Omental fat pad (tissue), 4 donors: ENCODE results near the gene TTN. TPM values are rescaled to one million over a fixed set of nuclear protein-coding genes. Genes with fewer than 3 reads are reported as not detected.

Experiments used
- ATAC-seq: fragments of 150-250 bp; one replicate; pipeline ENCODE4 v1.9.1; 2016; ENCODE audit warnings: mild to moderate bottlenecking, moderate library complexity; ENCODE audit not compliant: low FRiP score
- DNase-seq: peaks from one replicate; pipeline ENCODE4 v3.0.0-alpha.2; 2019; ENCODE audit warnings: low spot score
- CTCF ChIP-seq, 3 donors: fragments of 450-650 bp; IDR thresholded peaks; one replicate each; pipeline ENCODE4 v1.5.1; 2016 to 2017; ENCODE audit warnings: antibody characterized with exemption in 3 of 3, mild to moderate bottlenecking in 3 of 3, moderate library complexity in 2 of 3
- total RNA-seq, 4 donors: library from RNA; depleted of rRNA; stranded (reverse); fragments of >200 nt; gene quantifications; one replicate each; pipeline ENCODE4 v1.1.0, GENCODE V29; 2016

The TTN gene
- total RNA-seq, 4 donors from 2014 or later, result 13.2 to 37.7 (median 22.7) TPM

GRCh38 chr2:178689808-178690207 is 117.4 kb downstream of the TTN start:
- ATAC-seq, result no peak
- TF ChIP-seq CTCF (IDR thresholded peaks at IDR 0.05), result no peak
- DNase-seq, result no peak

- no peak for ATAC-seq
- no peak for DNase-seq
- TF ChIP-seq CTCF (IDR thresholded peaks at IDR 0.05), result no peak
Measured at GRCh38 chr2:178683877-178684276, 123.3 kb downstream of the TTN start.

- ATAC-seq (no peak), DNase-seq (no peak)
- no peak for TF ChIP-seq CTCF (IDR thresholded peaks at IDR 0.05)
Measured at GRCh38 chr2:178681081-178681480, 126.1 kb downstream of the TTN start.

GRCh38 chr2:178679891-178680290 is 127.3 kb downstream of the TTN start:
- no peak for TF ChIP-seq CTCF (IDR thresholded peaks at IDR 0.05)
- DNase-seq (no peak), ATAC-seq (no peak)

GRCh38 chr2:178677599-178677998 is 129.6 kb downstream of the TTN start:
- no peak for DNase-seq
- no peak for ATAC-seq
- TF ChIP-seq CTCF (IDR thresholded peaks at IDR 0.05), result no peak

GRCh38 chr2:178676046-178676445 is 131.2 kb downstream of the TTN start:
- no peak for TF ChIP-seq CTCF (IDR thresholded peaks at IDR 0.05)
- no peak for ATAC-seq
- DNase-seq, result no peak

- TF ChIP-seq CTCF (IDR thresholded peaks at IDR 0.05), result no peak
- ATAC-seq (no peak), DNase-seq (no peak)
Measured at GRCh38 chr2:178674122-178674521, 133.1 kb downstream of the TTN start.
